ENCODE results near the gene HSD17B4. TPM values are rescaled to one million over a fixed set of nuclear protein-coding genes. Genes with fewer than 3 reads are reported as not detected.
A peak's percentile ranks its signal among the peaks of the same experiment; 100 is the strongest.
"Not testable (repeated sequence)": the region's sequence is repeated elsewhere in the genome, so short reads cannot be mapped to it uniquely, and the experiment has no call there.

HSD17B4 gene
- total RNA-seq, 4 donors from 2014 or later = 159 to 288 (median 224) TPM

DNA sequence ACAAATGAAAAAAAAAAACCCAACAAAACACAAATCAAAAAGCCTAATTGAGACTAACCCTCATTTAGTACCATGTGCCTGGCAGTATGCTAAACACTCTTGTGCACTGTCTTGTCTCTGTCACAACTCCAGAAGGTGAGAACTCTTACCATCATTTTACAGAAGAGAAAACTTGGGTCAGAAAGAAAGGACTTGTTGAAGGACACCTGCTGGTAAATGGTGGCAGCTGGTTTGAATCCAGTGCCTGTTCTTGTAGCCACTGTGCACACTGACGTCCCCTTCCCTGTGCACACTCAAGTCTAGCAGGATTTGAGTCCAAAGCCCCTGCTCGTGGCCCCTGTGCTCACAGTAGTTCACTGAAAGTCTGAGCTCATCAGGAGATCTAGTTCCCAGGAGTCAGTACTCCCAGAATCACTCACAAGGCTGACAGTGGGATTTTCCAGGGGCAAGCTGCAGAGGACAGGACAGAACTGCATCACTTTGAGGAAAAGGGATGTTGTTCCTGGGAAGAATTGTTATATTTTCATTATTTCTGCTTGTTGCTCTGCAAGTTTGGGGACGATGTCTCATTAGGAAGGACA, 43.0 kb upstream of the HSD17B4 start:
- no peak overlapping the region for H3K27ac ChIP-seq
- no peaks in the 10 kb centered on the region for H3K27me3 ChIP-seq
- H3K36me3 ChIP-seq = no peaks in the 10 kb centered on the region
- peaks cover 0 to 3% (median 0%) of the 10 kb centered on the region in 4 donors for H3K4me1 ChIP-seq
- no peak for TF ChIP-seq POLR2A (IDR thresholded peaks at IDR 0.05)
- TF ChIP-seq, protein P1, sequence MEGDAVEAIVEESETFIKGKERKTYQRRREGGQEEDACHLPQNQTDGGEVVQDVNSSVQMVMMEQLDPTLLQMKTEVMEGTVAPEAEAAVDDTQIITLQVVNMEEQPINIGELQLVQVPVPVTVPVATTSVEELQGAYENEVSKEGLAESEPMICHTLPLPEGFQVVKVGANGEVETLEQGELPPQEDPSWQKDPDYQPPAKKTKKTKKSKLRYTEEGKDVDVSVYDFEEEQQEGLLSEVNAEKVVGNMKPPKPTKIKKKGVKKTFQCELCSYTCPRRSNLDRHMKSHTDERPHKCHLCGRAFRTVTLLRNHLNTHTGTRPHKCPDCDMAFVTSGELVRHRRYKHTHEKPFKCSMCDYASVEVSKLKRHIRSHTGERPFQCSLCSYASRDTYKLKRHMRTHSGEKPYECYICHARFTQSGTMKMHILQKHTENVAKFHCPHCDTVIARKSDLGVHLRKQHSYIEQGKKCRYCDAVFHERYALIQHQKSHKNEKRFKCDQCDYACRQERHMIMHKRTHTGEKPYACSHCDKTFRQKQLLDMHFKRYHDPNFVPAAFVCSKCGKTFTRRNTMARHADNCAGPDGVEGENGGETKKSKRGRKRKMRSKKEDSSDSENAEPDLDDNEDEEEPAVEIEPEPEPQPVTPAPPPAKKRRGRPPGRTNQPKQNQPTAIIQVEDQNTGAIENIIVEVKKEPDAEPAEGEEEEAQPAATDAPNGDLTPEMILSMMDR (IDR thresholded peaks at IDR 0.05) = peak in 2 of 6 experiments; percentile 11 to 17
- H3K4me3 ChIP-seq = no peak overlapping the region
- H3K9me3 ChIP-seq = no peaks in the 10 kb centered on the region
- DNase-seq = no peak

DNA sequence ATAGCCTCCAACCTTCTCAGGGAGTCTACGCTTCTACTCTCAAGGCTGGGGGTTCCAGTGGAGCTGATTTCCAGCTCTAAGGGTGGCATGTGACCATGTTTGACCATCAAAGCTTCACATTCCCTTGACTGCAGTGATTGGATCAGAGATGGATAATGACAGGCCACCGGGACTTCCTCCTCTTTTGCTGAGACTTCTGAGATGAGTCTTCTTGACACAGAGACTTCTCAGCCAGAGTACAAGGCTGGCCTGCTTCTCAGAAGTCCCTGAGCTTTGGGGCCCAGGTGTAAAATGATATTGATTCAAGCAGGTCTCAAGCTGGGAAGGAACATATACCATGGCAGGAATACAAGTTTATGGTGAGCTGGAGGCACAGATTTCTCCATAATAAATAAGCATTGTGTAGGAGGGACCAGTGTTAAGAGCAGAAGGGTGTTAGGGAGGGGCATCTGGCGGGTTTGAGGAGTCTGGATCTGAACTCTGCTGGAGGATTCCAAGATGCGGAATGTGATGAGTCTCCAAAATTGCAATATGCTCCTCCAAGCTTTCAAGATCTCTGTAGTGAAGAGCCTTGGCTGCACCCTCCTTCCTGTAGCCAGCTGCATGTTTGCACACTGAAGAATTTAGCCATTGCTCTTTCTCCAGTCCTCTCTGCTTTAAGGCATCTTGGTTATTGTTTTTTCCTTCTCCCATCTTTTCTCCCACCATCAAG, 41.7 kb upstream of the HSD17B4 start:
- no peak overlapping the region for H3K4me3 ChIP-seq
- DNase-seq = no peak
- H3K36me3 ChIP-seq = no peaks in the 10 kb centered on the region
- no peak overlapping the region for H3K27ac ChIP-seq
- H3K4me1 ChIP-seq = peaks cover 0 to 3% (median 0%) of the 10 kb centered on the region in 4 donors
- H3K27me3 ChIP-seq = no peaks in the 10 kb centered on the region
- H3K9me3 ChIP-seq = no peaks in the 10 kb centered on the region
- no peak for TF ChIP-seq POLR2A (IDR thresholded peaks at IDR 0.05)
- TF ChIP-seq, protein P1 (IDR thresholded peaks at IDR 0.05) = no peak

DNA sequence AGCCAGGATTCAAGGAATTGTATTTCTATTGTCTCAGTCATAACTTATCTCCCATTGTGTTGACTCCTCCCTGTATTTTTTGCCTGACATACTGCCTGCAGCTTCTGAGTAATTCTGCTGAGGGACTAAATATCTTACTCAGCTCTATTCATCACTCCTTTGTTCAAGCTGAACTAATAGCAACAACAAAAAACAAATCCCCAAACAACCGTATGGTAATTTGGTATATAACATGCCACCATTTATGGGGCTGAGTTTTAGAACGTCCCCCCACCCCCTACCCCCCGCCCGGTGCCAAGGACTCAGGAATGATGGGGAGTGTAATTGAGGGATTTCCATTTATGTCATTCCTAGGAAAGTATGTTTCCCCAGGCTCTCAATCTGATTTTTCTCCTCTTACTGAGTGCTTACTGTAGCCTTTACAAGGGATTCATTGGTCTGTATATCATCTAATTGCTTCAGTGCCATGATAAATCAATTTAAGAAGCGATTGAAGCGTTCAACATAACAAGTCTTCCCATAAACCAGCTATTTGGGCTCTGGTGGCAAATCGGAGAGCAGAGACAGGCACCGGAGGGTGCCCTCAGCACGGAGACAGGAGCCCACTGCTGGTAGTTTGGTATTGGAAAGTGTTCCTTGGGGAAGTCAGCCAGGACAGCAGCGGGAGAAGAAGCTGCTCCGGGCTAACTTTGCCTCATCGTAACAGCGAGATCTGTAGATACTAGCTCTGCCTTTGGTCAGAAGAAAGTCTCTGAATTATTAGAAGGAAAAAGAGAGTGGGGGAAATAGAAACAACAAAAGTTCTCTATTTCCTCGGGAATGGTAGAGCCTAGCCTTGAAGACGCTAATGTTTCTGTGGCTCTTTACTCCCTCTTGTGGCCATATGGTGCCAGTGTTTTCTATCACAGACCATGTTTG, 40.7 kb upstream of the HSD17B4 start:
- no peaks in the 10 kb centered on the region for H3K27me3 ChIP-seq
- H3K36me3 ChIP-seq = no peaks in the 10 kb centered on the region
- peak; percentile 56 to 84 (median 66) for DNase-seq
- TF ChIP-seq, protein P1 (IDR thresholded peaks at IDR 0.05) = peak; percentile 85 to 98 (median 98)
- no peak for TF ChIP-seq POLR2A (IDR thresholded peaks at IDR 0.05)
- peak overlapping the region in 3 of 4 donors; percentile 17 to 59 (median 54) for H3K27ac ChIP-seq
- H3K4me3 ChIP-seq = peak overlapping the region; percentile 22 to 57 (median 42)
- H3K4me1 ChIP-seq = peaks cover 0 to 3% (median 0%) of the 10 kb centered on the region in 4 donors
- no peaks in the 10 kb centered on the region for H3K9me3 ChIP-seq

DNA sequence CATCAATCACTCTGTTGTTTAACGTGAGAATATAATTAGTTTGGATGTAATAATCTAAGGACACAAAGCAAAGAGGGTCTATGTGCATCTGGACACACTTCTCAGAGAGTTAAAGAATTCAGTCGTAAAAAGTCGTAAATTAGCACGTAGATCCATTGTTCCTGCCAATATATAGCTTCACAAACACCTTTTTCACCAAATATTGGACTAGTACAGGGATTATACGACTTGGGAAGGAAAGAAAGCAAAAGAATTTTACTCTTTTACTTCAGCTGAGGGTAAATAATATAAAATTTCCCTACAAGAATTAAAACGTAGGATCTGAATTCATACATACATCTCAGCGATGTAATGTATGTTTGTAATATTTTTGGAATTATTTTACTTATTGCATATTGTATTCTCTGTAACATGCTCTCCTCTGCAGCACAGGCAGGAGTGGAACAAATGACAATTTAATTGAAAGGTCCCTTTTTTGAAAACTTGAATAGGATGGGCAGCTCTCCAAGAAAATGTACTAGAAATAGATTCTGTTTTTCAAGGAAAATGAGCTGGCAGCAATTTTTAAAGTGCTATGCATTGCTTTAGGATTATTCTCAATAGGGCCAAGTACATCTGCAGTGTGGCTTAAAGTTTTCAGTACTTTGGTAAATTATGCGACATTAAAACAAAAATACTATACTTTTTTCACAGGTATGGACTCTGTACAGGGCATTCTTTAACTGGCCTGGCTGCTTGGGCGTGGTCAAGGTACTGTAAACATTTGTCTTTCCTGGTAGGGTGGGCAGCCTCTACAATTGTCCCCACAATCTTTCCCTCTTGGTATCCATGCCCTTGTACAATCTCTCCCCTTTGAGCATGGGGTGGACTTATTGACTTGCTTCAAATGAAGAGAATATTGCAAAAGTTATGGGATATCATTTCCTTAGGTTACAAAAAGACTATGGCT, 39.7 kb upstream of the HSD17B4 start:
- no peak for TF ChIP-seq POLR2A (IDR thresholded peaks at IDR 0.05)
- TF ChIP-seq, protein P1 (IDR thresholded peaks at IDR 0.05) = no peak
- no peak overlapping the region for H3K27ac ChIP-seq
- no peaks in the 10 kb centered on the region for H3K36me3 ChIP-seq
- H3K27me3 ChIP-seq = no peaks in the 10 kb centered on the region
- no peaks in the 10 kb centered on the region for H3K9me3 ChIP-seq
- H3K4me3 ChIP-seq = peak overlapping the region in 3 of 4 donors; percentile 22 to 57 (median 50)
- DNase-seq = no peak
- peaks cover 0 to 5% (median 2%) of the 10 kb centered on the region in 4 donors for H3K4me1 ChIP-seq

DNA sequence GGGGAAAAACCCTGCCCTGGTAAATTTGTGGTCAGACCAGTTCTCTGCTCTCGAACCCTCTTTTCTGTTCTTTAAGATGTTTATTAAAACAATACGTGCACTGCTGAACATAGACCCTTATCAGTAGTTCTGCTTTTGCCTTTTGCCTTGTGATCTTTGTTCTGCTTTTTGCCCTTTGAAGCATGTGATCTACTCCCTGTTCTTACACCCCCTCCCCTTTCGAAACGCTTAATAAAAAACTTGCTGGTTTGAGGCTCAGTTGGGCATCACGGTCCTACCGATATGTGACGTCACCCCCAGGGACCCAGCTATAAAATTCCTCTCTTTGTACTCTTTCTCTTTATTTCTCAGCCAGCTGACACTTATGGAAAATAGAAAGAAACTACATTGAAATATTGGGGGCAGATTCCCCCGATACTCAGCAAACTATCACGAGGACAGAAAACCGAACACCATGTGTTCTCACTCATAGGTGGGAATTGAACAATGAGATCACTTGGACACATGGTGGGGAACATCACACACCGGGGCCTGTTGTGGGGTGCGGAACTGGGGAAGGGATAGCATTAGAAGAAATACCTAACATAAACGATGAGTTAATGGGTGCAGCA, 38.1 kb upstream of the HSD17B4 start:
- H3K9me3 ChIP-seq, H3K4me3 ChIP-seq, H3K36me3 ChIP-seq, H3K27me3 ChIP-seq: not testable (repeated sequence)
- peaks cover 0 to 16% (median 4%) of the 10 kb centered on the region in 4 donors for H3K4me1 ChIP-seq
- peak overlapping the region in 2 of 4 donors; percentile 42 to 63 for H3K27ac ChIP-seq
- peak in 2 of 3 donors; percentile 49 to 56 for DNase-seq

All from Peyer's patch (tissue), 4 donors.